ENCODE data around the gene TSC22D4. TPM values are rescaled to one million over a fixed set of nuclear protein-coding genes. Genes with fewer than 3 reads are reported as not detected.

Gene TSC22D4
- total and polyA plus RNA-seq, 4 donors = 5.5 to 21.2 (median 11.4) TPM

GRCh38 chr7:100444311-100445278 is 34.4 kb downstream of the TSC22D4 start (continued):
- TF ChIP-seq REST (IDR thresholded peaks at IDR 0.05) = peak; percentile 69
- TF ChIP-seq HNF4G (IDR thresholded peaks at IDR 0.05) = peak; percentile 20

GRCh38 chr7:100443096-100443840 is 35.7 kb downstream of the TSC22D4 start:
- Histone ChIP-seq H3K36me3 (ENCODE audit: control insufficient read depth in 4 of 4, insufficient read depth in 3 of 4, low read depth in 1 of 4, low read length in 3 of 4) (no peaks in the 10 kb centered on the region), H3K27ac (ENCODE audit: low read depth in 1 of 2, low read length in 2 of 2) (peak overlapping the region in 1 of 2 donors; percentile 82), H3K9ac (ENCODE audit: low read depth in 1 of 2, low read length in 2 of 2) (no peak overlapping the region), H3K4me3 (ENCODE audit: low read depth in 1 of 3, low read length in 3 of 3) (no peak overlapping the region), H3K27me3 (ENCODE audit: control insufficient read depth in 4 of 4, insufficient read depth in 4 of 4, low read length in 3 of 4) (no peaks in the 10 kb centered on the region), H3K9me3 (ENCODE audit: control insufficient read depth in 4 of 4, low read length in 3 of 4) (no peaks in the 10 kb centered on the region), H3K4me1 (ENCODE audit: control insufficient read depth in 4 of 4, insufficient read depth in 4 of 4, low read length in 3 of 4) (peaks cover 5 to 11% (median 10%) of the 10 kb centered on the region in 4 donors)
- no peak for DNase-seq (ENCODE audit: low spot score)
- TF ChIP-seq YY1 (IDR thresholded peaks at IDR 0.05) (no peak), RXRA (IDR thresholded peaks at IDR 0.05) (no peak), EGR1 (IDR thresholded peaks at IDR 0.05; ENCODE audit: low read depth in 2 of 2) (no peak), ZBTB33 (IDR thresholded peaks at IDR 0.05) (no peak), JUND (IDR thresholded peaks at IDR 0.05) (no peak), MAX (IDR thresholded peaks at IDR 0.05) (no peak), REST (IDR thresholded peaks at IDR 0.05) (no peak)
- 96% methylated on average over 9 of the region's 9 CpGs for WGBS

Data from liver (tissue), 9 donors.